Daoy (cell line): ENCODE results near the gene PPFIA3. TPM values are rescaled to one million over a fixed set of nuclear protein-coding genes. Genes with fewer than 3 reads are reported as not detected.
"Not testable (repeated sequence)": the region's sequence is repeated elsewhere in the genome, so short reads cannot be mapped to it uniquely, and the experiment has no call there.

Source experiments
- DNase-seq: peaks from one replicate; pipeline ENCODE4 v3.0.0-alpha.2; 2015; ENCODE audit warnings: low read depth
- total RNA-seq: library from RNA; depleted of rRNA; stranded (reverse); fragments of >200 nt; shearing (Covaris generic); gene quantifications from 2 replicates; pipeline ENCODE4 v1.2.3, GENCODE V29; 2014

PPFIA3 gene
- total RNA-seq, 1 experiment from 2014 or later, result 5.4 TPM

DNA sequence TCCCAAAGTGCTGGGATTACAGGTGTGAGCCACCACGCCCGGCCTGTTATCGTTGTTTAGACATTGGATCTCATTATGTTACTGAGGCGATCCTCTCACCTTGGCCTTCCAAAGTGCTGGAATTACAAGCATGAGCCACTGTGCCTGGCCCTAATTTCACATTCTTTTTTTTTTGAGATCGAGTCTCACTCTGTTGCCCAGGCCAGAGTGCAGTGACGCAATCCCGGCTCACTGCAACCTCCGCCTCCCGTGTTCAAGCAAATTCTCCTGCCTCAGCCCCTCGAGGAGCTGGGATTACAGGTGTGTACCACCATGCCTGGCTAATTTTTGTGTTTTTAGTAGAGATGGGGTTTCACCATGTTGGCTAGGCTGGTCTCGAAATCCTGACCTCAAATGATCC, 3.9 kb downstream of the PPFIA3 start:
- DNase-seq, result not testable (repeated sequence)

GRCh38 chr19:49125025-49125731, 5.8 kb downstream of the PPFIA3 start:
- DNase-seq, result no peak

DNA sequence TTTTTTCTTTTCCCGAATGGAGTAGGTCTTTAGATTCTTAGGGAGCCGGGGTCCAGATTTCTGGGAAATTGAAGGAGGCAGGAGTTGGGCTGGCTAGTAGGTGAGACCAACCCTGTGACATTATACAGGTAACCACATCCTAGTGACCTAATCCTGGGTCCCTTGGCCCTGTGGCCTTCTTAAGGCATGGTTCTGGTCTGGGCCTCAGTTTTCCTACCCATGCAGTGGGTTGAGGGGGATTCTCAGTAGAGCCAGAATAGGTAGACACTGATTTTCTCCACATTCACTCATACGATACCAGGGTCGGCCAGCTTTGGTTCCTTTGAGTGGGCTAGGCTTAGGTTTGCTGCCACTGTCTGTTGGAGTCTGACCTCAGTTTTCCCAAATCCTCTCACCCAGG, 7.2 kb downstream of the PPFIA3 start:
- no peak for DNase-seq

GRCh38 chr19:49127225-49127624, 7.9 kb downstream of the PPFIA3 start:
- DNase-seq, result not testable (repeated sequence)

GRCh38 chr19:49127674-49128544, 8.6 kb downstream of the PPFIA3 start:
- peak; percentile 98 for DNase-seq

DNA sequence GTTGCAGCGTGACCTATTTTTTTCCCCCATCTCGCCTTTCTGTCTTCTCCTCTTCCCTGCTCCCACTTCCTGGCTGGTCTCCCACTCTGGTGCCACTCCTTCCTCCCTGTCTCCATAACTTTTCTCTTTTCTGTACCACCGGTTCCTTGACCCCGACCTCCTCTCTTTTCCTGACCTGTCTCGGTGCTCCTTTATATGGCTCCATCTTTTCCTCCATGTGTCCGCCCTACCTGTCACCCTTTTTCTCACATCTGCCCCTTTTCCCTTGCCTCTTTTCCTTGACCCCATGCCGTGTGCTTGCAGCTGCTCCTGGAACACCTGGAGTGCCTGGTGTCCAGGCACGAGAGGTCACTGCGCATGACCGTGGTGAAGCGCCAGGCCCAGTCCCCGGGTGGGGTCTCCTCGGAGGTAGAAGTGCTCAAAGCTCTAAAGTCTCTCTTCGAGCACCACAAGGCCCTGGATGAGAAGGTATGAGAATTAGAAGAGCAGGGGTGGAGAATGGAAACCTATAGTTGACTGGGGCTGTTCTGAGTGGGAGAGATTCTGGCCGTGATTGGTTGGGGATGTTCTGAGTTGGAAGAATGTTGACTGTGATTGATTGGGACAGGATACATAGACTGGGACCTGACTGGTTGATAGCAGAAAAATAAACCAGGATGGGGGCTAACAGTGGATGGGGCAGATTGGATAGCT, 9.3 kb downstream of the PPFIA3 start:
- DNase-seq, result no peak

DNA sequence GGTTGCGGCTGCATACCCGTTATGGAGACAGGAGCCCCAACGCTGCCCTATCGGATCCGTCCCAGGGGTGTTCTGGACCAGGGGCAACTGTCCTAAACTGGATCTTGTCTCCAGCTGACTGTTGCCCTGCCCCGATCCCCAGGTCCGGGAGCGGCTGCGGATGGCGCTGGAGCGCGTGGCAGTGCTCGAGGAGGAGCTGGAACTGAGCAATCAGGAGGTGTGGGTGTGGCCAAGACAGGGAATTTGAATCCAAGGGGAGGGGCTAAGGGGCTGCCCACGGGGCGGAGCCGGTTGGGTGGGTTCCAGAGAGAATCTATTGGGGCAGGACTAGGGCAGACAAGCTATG, 9.9 kb downstream of the PPFIA3 start:
- DNase-seq, result no peak

DNA sequence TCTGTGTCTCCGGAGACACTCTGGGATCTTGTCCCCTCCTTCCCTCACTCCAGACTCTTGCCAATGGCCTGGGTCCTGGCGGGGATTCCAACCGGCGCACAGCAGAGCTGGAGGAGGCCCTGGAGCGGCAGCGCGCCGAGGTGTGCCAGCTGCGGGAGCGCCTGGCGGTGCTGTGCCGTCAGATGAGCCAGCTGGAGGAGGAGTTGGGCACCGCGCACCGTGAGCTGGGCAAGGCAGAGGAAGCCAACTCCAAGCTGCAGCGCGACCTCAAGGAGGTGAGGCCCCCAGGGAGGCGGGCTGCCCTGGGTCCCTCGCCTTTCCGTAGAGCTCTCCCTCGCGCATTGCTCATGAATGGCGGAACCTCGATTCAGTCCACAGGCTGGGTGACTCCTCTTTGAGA, 11.0 kb downstream of the PPFIA3 start:
- no peak for DNase-seq

DNA sequence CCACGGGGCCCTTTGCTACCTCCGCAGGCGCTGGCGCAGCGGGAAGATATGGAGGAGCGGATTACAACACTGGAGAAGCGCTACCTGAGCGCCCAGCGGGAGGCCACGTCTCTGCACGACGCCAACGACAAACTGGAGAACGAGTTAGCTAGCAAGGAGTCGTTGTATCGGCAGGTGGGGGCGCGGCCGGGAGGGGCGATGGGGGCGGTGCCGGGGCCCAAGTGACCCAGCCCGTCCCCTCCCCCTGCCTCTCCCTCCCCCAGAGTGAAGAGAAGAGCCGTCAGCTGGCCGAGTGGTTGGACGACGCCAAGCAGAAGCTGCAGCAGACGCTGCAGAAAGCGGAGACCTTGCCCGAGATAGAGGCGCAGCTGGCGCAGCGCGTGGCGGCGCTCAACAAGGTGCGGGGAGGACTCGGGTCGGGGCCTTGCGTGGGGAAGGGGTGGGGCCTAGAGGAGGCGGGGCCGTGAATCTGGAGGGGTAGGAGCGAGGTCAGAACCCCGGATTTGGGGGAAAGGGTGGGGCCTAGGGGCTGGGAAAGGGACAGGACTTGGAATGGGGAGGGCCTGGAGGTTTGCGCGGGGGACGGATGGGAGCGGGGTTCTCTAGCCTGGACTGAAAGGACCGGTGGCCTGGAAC, 13.7 kb downstream of the PPFIA3 start:
- DNase-seq, result no peak

- no peak for DNase-seq
Measured at GRCh38 chr19:49133621-49134454, 14.5 kb downstream of the PPFIA3 start.

DNA sequence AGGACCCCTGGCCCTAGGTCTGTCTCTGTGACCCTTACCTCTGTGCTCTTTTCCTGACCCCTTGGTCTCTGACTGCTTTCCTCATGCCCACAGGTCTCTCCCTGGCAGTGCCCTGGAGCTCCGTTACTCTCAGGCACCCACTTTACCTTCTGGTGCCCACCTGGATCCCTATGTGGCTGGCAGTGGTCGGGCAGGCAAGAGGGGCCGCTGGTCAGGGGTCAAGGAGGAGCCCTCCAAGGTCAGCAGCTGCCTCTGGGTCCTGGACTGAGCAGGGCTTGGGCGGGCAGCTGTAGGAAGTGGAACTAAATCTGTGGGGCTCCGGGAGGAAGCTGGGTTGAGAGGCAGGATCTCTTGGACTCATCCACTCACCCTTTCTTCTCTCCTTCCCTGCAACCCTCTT, 16.3 kb downstream of the PPFIA3 start:
- DNase-seq, result no peak

- DNase-seq, result no peak
Measured at GRCh38 chr19:49136771-49137171, 17.4 kb downstream of the PPFIA3 start.

DNA sequence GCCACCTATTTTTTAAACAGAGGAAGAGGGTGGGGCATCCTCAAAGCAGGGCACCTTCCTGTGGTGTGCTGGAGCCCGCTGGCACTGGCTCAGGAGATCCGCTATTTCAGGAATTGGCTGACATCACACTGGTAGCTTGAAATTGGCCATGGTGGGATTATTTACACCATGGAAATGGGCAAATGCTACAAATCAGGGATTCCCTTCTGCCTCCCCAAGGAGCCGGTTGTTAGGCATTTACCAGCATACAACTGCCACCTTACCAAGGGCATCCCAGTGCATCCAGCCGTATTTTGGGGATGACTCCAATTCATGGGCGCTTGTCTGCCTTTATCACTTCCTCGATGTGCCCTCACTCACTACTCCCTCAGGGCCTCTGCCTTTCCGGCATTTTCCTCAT, 21.6 kb downstream of the PPFIA3 start:
- DNase-seq, result no peak

- no peak for DNase-seq
Measured at GRCh38 chr19:49141352-49141751, 22.0 kb downstream of the PPFIA3 start.

DNA sequence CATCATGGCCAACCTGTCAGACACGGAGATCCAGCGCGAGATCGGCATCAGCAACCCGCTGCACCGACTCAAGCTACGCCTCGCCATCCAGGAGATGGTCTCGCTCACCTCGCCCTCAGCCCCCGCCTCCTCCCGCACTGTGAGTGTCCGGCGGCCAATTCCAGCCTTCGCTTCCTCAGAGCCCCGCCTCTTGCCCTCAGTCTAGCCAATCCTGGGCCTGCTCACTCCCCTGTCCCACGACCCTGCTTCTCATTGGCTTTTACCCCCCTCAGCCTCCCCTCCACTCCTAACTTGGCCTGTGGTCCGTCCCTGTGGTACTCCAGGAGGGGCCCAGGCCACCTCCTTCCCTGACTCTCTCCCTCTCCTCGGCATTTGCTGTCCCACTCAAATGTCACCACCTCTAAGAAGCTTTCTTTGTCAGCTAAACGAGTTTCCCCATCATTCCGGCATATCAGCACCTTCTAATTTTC, 23.6 kb downstream of the PPFIA3 start:
- peak; percentile 98 for DNase-seq

DNA sequence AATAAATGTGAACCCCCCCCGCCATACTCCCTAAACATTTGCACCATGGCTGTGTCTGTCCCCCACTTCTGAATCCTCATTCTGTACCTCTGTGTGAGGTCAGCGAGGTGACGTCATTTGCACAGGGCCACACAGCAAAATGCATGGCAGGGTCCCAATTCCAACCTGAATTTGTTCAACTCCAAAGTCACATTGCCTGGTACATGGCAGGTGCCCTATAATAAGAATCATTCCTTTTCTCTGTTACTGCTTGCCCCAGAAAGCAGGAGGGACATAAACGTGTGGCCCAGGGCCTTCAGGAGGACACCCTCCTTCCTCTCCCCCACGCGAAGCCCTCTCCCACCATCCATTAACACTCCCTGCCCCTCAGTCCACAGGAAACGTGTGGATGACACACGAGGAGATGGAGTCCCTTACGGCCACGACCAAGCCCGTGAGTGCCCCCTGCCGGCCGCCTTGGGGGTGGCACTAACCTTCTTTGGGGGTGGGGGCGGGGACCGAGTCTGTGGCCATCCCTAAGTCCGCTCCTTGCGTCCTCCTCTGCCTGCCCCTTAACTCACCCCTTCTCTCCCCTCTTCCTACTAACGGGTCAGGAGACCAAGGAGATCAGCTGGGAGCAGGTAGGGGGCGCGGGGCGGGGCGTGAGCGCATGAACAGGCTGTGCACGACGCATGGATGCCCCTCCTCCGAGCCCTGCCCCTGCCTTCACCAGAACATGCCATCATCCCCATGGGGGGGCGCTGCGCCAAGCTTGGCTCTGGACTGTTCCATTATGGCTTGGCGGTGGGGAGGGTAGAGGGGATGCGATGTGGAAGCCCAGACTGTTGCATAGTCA, 26.4 kb downstream of the PPFIA3 start:
- DNase-seq, result peak; percentile 88

GRCh38 chr19:49146408-49146770, 27.0 kb downstream of the PPFIA3 start:
- not testable (repeated sequence) for DNase-seq

GRCh38 chr19:49148044-49148682, 28.8 kb downstream of the PPFIA3 start:
- no peak for DNase-seq

- DNase-seq, result peak; percentile 97
Measured at GRCh38 chr19:49148784-49149651, 29.7 kb downstream of the PPFIA3 start.
